ENCODE measurements around the gene PICK1. TPM values are rescaled to one million over a fixed set of nuclear protein-coding genes. Genes with fewer than 3 reads are reported as not detected.
"Not testable (repeated sequence)": the region's sequence is repeated elsewhere in the genome, so short reads cannot be mapped to it uniquely, and the experiment has no call there.

PICK1 gene
- total RNA-seq, 2 donors from 2014 or later, result 15.2 to 23.2 TPM

DNA sequence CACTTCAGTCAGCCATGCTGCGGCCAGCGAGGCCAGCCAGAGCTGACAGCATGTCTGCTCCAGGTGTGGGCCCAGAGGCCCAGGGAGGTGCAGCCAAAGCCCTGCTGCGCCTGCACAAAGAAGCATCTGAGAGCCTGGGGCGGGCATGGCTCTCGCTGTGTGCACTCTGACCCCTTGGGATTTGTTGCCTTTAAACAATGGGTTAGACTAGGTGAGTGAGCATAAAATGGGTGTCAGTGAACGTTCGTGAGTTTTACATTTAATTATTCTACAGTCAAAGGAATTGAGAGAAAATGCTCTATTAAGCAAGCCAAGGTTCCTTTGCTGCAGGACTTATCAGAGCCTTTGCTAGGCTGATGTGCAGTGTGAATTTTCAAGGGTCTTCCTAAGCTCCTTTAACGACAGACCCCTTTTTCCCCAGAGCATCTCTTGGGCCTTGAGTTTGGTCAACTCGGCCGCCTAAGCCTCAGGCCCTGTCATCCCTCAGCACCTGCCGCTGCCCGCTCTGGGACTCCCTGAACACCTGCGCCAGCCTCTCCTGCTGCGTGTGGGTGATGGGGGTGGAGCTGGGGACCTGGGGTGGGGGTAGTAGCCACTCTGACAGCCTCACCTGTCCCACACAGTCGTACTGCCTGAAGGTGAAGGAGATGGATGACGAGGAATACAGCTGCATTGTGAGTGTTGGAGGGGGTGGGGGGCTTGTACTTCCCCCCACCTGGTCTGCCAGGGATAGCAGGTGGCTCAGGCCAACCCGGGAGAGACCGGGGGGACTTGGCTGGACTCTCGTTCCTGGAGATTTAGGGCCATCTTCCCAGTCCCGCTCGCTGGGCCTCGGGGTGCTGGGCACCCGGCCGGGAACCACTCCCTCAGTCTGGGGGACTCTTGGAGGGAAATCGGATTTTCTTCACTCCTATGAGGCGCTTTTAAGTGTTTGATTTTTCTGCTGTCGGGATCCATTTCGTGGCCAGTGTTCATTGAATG is 16.2 kb downstream of the PICK1 start:
- Mint-ChIP-seq H3K27me3 (no peaks in the 10 kb centered on the region), H3K27ac (no peak overlapping the region), H3K4me1 (no peaks in the 10 kb centered on the region), H3K36me3 (ENCODE audit: low read depth) (peaks cover 21% of the 10 kb centered on the region), H3K4me3 (no peak overlapping the region), H3K9me3 (no peaks in the 10 kb centered on the region)
- ATAC-seq (replicated peaks), result no peak

GRCh38 chr22:38074181-38075104 is 17.2 kb downstream of the PICK1 start:
- H3K4me3 Mint-ChIP-seq, result no peak overlapping the region
- H3K27me3 Mint-ChIP-seq, result no peaks in the 10 kb centered on the region
- ATAC-seq (replicated peaks), result no peak
- no peaks in the 10 kb centered on the region for H3K4me1 Mint-ChIP-seq
- H3K27ac Mint-ChIP-seq, result no peak overlapping the region
- no peaks in the 10 kb centered on the region for H3K9me3 Mint-ChIP-seq
- H3K36me3 Mint-ChIP-seq (ENCODE audit: low read depth), result peaks cover 21% of the 10 kb centered on the region

- peaks cover 21% of the 10 kb centered on the region for H3K36me3 Mint-ChIP-seq (ENCODE audit: low read depth)
- ATAC-seq (replicated peaks), result no peak
- H3K27ac Mint-ChIP-seq, result no peak overlapping the region
- H3K4me1 Mint-ChIP-seq, result no peaks in the 10 kb centered on the region
- H3K27me3 Mint-ChIP-seq, result peaks cover 4% of the 10 kb centered on the region
- H3K4me3 Mint-ChIP-seq, result no peak overlapping the region
- H3K9me3 Mint-ChIP-seq, result no peaks in the 10 kb centered on the region
Measured at GRCh38 chr22:38075105-38075825, 18.1 kb downstream of the PICK1 start.

DNA sequence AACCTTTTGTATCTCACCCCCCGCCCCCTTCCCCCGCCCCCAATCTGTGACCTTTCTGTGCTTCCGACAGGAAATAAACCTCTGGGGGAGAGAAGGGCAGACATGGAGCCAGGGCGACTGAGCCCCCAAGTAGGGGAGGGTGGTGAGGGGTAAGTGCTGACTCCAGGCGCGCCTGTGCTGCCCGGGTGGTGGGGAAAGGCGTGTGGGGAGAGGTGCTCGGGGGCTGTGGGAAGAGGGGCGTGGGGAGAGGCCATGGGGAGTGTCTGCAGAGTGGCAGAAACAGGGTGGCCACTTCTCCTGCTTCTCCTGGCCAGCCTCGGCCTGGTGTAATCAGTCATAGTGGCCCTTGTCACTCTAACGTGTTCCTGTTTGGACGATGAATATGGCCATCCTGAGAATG is 18.8 kb downstream of the PICK1 start:
- Mint-ChIP-seq H3K36me3 (ENCODE audit: low read depth) (peaks cover 21% of the 10 kb centered on the region), H3K27me3 (peaks cover 4% of the 10 kb centered on the region)

DNA sequence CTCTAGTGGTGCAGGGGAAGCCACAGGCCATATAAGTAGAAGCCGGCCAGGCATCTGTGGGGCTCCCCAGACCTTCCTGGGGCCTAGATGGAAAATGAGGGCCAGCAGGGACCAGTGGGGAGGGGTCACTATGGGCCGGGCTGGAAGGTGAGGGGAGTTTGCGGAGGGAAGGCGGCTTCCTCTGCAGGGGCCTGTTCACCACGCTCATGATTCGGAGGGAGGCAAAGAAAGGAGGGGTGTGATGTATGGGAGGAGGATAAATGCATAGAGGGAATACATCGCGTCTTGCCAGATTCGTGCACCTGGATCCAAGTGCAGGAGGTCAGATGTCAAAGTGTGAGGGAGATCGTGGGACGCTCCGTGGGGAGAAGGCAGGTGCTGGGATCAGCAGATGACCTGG is 19.9 kb downstream of the PICK1 start:
- Mint-ChIP-seq H3K27me3 (peaks cover 4% of the 10 kb centered on the region), H3K9me3 (no peaks in the 10 kb centered on the region), H3K4me1 (no peaks in the 10 kb centered on the region), H3K4me3 (no peak overlapping the region), H3K36me3 (ENCODE audit: low read depth) (peaks cover 20% of the 10 kb centered on the region), H3K27ac (no peak overlapping the region)
- no peak for ATAC-seq (replicated peaks)

More for the DNA sequence above, 18.8 kb downstream of the PICK1 start:
- no peak for ATAC-seq (replicated peaks)
- Mint-ChIP-seq H3K27ac (no peak overlapping the region), H3K4me3 (no peak overlapping the region), H3K4me1 (no peaks in the 10 kb centered on the region), H3K9me3 (no peaks in the 10 kb centered on the region)

DNA sequence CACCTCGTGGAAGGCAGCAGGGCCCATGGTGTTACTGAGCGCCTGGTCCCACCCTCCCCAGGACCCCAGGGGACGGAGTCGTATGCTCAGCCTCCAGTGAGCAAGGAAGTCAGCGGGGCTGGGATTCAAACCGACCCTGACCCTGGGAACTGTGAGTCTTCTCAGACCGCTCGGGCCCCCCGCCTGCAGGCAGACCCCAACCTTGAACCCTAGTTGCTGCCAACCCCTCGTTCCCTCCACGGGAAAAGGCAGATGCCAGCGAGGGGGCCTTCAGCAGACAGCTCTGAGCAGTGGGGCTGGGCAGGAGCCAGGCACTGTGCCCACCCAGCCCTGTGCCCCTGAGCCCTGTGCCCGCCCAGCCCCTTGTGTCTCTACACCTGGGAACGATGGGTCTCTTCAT is 20.4 kb downstream of the PICK1 start:
- no peak for ATAC-seq (replicated peaks)
- no peaks in the 10 kb centered on the region for H3K9me3 Mint-ChIP-seq
- no peak overlapping the region for H3K4me3 Mint-ChIP-seq
- peaks cover 15% of the 10 kb centered on the region for H3K36me3 Mint-ChIP-seq (ENCODE audit: low read depth)
- H3K4me1 Mint-ChIP-seq, result no peaks in the 10 kb centered on the region
- H3K27me3 Mint-ChIP-seq, result peaks cover 4% of the 10 kb centered on the region
- H3K27ac Mint-ChIP-seq, result no peak overlapping the region

DNA sequence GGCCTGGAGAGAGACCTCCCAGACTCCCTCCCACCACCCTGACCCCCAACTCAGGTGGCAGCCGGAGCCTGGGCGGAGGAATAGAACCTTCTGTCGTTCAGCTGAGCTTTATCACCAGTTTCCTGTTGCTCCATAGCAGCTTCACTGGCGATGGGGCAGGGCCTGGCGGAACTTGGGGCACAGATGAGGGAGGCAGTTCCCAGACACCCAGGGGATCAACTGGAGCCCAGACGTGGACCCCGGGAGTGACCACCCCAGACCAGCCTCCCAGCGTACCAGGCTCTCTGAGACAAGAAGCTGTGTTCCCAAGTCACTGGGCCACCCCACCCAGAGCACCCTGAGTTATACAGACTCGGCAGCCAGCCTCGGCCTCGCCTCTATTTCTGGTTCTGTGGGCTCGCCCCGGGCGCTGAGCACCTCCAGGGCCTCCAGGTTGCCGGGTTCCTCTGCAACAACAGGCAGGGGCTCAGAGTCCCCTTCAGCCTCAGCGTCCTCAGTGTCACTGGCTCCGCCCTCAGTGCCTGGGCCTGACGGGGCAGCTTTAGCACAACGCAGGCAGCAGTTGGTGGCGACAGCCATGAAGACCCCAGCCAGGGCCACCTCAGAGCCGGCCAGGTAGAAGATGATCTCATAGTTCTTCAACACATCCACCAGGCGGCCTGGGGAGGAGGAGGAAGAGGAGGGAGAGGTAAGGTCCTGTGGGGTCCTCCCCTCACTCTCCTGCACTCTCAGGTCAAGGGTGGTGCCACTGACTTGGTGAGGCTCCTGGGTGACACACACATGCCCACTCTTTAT is 21.0 kb downstream of the PICK1 start:
- Mint-ChIP-seq H3K9me3 (no peaks in the 10 kb centered on the region), H3K4me1 (no peaks in the 10 kb centered on the region), H3K4me3 (no peak overlapping the region), H3K27me3 (peaks cover 4% of the 10 kb centered on the region), H3K36me3 (ENCODE audit: low read depth) (peaks cover 8% of the 10 kb centered on the region), H3K27ac (no peak overlapping the region)
- no peak for ATAC-seq (replicated peaks)

DNA sequence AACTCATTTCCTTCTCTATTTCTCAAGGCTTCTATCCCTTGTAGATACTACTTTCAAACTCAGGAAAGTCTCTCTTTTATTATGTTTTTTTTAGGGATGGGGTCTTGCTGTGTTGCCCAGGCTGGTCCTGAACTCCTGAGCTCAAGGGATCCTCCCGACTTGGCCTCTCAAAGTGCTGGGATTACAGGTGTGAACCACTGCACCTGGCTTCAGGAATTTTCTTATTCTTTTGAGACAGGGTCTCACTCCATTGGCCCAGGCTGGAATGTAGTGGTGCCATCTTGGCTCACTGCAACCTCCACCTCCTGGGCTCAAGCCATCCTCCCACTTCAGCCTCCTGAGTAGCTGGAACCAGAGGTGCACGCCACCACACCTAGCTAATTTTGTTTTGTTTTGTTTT is 22.0 kb downstream of the PICK1 start:
- H3K9me3 Mint-ChIP-seq; H3K4me3 Mint-ChIP-seq; H3K27ac Mint-ChIP-seq; H3K36me3 Mint-ChIP-seq (ENCODE audit: low read depth); H3K27me3 Mint-ChIP-seq; ATAC-seq (replicated peaks); H3K4me1 Mint-ChIP-seq: not testable (repeated sequence)

DNA sequence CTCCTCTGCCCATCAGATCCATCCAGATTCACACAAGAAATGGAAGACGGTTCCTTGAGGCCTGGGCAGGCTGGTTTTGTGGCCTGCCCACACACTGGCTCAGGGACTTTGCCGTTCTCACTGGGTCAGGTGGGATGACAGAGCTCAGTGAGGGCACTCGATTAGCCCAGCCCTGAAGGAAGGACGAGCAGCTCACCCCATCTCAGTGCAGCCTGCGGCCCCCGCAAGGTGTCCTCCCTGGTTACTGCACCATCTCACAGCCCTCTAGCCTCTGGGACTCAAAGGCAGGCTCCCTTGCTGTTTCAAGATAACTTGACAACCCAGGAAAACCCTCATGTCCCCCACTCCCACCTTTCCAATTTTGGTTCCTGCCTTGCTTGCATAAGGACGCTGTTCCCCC is 22.6 kb downstream of the PICK1 start:
- Mint-ChIP-seq H3K27ac (no peak overlapping the region), H3K9me3 (no peaks in the 10 kb centered on the region), H3K27me3 (peaks cover 4% of the 10 kb centered on the region), H3K36me3 (ENCODE audit: low read depth) (no peaks in the 10 kb centered on the region), H3K4me1 (no peaks in the 10 kb centered on the region), H3K4me3 (no peak overlapping the region)
- no peak for ATAC-seq (replicated peaks)

GRCh38 chr22:38080474-38080849 is 23.3 kb downstream of the PICK1 start:
- peaks cover 4% of the 10 kb centered on the region for H3K27me3 Mint-ChIP-seq
- no peaks in the 10 kb centered on the region for H3K36me3 Mint-ChIP-seq (ENCODE audit: low read depth)
- no peak overlapping the region for H3K27ac Mint-ChIP-seq
- H3K4me1 Mint-ChIP-seq, result no peaks in the 10 kb centered on the region
- H3K9me3 Mint-ChIP-seq, result no peaks in the 10 kb centered on the region
- H3K4me3 Mint-ChIP-seq, result no peak overlapping the region
- ATAC-seq (replicated peaks), result no peak

- H3K27ac Mint-ChIP-seq, result no peak overlapping the region
Measured at GRCh38 chr22:38080850-38081635, 23.8 kb downstream of the PICK1 start.

GRCh38 chr22:38081636-38081940 is 24.4 kb downstream of the PICK1 start:
- H3K4me3 Mint-ChIP-seq, result no peak overlapping the region
- no peaks in the 10 kb centered on the region for H3K9me3 Mint-ChIP-seq
- no peaks in the 10 kb centered on the region for H3K36me3 Mint-ChIP-seq (ENCODE audit: low read depth)
- ATAC-seq (replicated peaks), result no peak
- no peak overlapping the region for H3K27ac Mint-ChIP-seq
- no peaks in the 10 kb centered on the region for H3K4me1 Mint-ChIP-seq
- H3K27me3 Mint-ChIP-seq, result peaks cover 4% of the 10 kb centered on the region

More at GRCh38 chr22:38080850-38081635, 23.8 kb downstream of the PICK1 start:
- no peaks in the 10 kb centered on the region for H3K9me3 Mint-ChIP-seq
- H3K36me3 Mint-ChIP-seq (ENCODE audit: low read depth), result no peaks in the 10 kb centered on the region
- peak; percentile 61 for ATAC-seq (replicated peaks)
- no peak overlapping the region for H3K4me3 Mint-ChIP-seq
- no peaks in the 10 kb centered on the region for H3K4me1 Mint-ChIP-seq
- H3K27me3 Mint-ChIP-seq, result peaks cover 4% of the 10 kb centered on the region

Data from activated T-helper 17 cell treated with anti-CD3 and anti-CD28 coated beads, Interleukin-2, amount 50 U/mL, for 72 hours (primary cell).